Breast epithelium (tissue), 3 donors: Measurements from ENCODE around the gene PRDM5.

ENCODE experiments used
- POLR2A ChIP-seq: fragments of 450-650 bp; IDR thresholded peaks from one replicate; pipeline ENCODE4 v1.6.1; 2016; ENCODE audit warnings: antibody characterized with exemption, mild to moderate bottlenecking, moderate library complexity
- TF ChIP-seq, protein P1 (sequence below), 3 donors: fragments of 450-650 bp; IDR thresholded peaks; one replicate each; pipeline ENCODE4 v1.5.1; 2016 to 2017; ENCODE audit warnings: antibody characterized with exemption in 3 of 3, mild to moderate bottlenecking in 3 of 3, moderate library complexity in 3 of 3

DNA sequence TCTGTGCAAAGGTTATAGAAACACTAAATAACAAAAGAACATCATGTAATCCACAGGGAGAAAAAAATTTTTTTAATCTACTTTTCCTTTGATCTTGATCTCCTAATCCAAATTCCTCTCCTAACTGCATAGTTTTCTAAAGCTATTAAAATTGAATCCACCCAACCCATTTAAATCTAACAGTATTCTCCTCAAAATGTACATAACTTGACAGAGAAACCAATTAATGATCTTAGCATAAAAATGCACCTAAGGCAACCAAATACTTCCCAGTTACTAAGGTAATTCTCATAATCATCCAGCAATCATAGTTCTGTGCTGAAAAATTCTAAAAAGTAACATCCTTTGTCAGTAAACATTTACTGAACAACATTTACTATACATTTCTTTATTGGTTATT is 60.7 kb downstream of the PRDM5 start:
- TF ChIP-seq, protein P1, sequence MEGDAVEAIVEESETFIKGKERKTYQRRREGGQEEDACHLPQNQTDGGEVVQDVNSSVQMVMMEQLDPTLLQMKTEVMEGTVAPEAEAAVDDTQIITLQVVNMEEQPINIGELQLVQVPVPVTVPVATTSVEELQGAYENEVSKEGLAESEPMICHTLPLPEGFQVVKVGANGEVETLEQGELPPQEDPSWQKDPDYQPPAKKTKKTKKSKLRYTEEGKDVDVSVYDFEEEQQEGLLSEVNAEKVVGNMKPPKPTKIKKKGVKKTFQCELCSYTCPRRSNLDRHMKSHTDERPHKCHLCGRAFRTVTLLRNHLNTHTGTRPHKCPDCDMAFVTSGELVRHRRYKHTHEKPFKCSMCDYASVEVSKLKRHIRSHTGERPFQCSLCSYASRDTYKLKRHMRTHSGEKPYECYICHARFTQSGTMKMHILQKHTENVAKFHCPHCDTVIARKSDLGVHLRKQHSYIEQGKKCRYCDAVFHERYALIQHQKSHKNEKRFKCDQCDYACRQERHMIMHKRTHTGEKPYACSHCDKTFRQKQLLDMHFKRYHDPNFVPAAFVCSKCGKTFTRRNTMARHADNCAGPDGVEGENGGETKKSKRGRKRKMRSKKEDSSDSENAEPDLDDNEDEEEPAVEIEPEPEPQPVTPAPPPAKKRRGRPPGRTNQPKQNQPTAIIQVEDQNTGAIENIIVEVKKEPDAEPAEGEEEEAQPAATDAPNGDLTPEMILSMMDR (IDR thresholded peaks at IDR 0.05): no peak
- TF ChIP-seq POLR2A: no peak
